Epithelial cell of esophagus (primary cell): ENCODE measurements around the gene CCDC181.

Source experiments
- DNase-seq: peaks from one replicate; pipeline ENCODE4 v3.0.0; 2010; ENCODE audit warnings: low read depth
- H3K4me3 ChIP-seq: 2 replicates; pipeline ENCODE4 v1.5.1; 2011; ENCODE audit warnings: mild to moderate bottlenecking, low read length, control low read depth
- TF ChIP-seq, protein P1 (sequence below): IDR thresholded peaks from 2 replicates; pipeline ENCODE4 v1.5.1; 2011; ENCODE audit warnings: low read depth, mild to moderate bottlenecking, low read length, control low read depth, inconsistent platforms; ENCODE audit not compliant: insufficient read depth; ENCODE audit errors: missing control alignments

CCDC181 gene

GRCh38 chr1:169466259-169467230, 39.3 kb upstream of the CCDC181 start:
- peak; percentile 58 for DNase-seq
- H3K4me3 ChIP-seq, result no peak overlapping the region
- TF ChIP-seq, protein P1, sequence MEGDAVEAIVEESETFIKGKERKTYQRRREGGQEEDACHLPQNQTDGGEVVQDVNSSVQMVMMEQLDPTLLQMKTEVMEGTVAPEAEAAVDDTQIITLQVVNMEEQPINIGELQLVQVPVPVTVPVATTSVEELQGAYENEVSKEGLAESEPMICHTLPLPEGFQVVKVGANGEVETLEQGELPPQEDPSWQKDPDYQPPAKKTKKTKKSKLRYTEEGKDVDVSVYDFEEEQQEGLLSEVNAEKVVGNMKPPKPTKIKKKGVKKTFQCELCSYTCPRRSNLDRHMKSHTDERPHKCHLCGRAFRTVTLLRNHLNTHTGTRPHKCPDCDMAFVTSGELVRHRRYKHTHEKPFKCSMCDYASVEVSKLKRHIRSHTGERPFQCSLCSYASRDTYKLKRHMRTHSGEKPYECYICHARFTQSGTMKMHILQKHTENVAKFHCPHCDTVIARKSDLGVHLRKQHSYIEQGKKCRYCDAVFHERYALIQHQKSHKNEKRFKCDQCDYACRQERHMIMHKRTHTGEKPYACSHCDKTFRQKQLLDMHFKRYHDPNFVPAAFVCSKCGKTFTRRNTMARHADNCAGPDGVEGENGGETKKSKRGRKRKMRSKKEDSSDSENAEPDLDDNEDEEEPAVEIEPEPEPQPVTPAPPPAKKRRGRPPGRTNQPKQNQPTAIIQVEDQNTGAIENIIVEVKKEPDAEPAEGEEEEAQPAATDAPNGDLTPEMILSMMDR, result peak; percentile 39

- TF ChIP-seq, protein P1, result no peak
- DNase-seq, result no peak
- no peak overlapping the region for H3K4me3 ChIP-seq
Observed at GRCh38 chr1:169465281-169465680, 38.0 kb upstream of the CCDC181 start.

DNA sequence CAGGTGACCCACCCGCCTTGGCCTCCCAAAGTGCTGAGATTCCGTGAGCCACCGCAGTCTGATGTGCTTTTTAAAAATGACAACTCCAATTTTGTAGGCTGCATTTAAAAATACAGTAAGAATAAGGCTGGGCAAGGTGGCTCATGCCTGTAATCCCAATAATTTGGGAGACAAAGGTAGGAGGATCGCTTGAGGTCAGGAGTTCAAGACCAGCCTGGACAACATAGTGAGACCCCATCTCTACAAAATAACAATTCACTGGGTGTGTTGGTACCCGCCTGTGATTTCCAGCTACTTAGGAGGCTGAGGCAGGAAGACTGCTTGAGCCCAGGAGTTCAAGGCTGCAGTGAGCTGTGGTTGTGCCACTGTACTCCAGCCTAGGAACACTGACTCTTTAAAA, 35.1 kb upstream of the CCDC181 start:
- H3K4me3 ChIP-seq, result no peak overlapping the region
- TF ChIP-seq, protein P1, result no peak
- no peak for DNase-seq

DNA sequence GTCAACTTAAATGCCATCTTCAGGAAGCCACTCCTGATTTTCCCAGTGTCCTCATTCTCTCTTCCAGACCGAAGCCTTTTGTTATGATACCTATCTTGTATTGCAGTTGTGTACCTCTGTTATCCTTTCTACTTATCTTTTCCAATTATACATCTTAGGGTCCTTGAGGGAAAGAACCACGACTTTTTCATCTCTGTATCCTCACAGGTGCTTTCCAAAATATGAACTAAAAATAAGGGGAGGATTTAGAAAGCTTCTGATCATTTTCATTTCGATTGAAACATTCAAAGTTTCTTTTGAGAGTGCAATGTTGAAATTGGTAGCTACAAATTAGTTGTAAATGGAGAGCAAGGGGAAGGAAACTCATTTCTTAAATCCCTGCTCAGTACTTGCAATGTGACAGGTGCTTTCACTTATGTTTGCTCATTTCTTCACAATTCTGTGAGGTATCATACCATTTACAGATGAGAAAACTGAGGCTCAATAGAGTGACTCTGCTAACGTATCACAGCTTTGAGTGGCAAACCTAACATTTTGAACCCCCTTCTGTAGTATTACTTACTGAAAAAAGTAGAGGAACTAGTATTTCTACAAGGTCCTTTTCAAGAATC, 34.2 kb upstream of the CCDC181 start:
- H3K4me3 ChIP-seq, result no peak overlapping the region
- TF ChIP-seq, protein P1, result no peak
- no peak for DNase-seq

- H3K4me3 ChIP-seq, result peak overlapping the region; percentile 31
- DNase-seq, result peak; percentile 81
- TF ChIP-seq, protein P1, result no peak
Observed at GRCh38 chr1:169460191-169460833, 33.0 kb upstream of the CCDC181 start.

DNA sequence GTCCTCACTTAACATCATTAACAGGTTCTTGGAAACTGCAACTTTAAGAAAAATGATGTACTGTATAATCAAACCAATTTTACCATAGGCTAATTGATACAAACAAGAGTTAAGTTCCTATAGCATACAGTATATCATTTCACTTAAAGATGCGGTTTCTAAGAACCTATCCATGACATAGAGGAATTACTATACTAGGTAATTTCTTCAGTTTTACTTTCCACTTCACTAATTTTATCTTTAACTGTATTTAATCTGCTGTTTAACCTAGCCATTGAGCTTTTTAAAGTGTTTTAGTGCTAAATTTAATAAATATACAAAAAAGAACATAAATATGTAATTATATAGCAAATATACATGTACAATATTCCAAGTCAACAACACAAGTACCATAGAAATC, 30.2 kb upstream of the CCDC181 start:
- no peak overlapping the region for H3K4me3 ChIP-seq
- DNase-seq, result no peak
- TF ChIP-seq, protein P1, result no peak
